Measurements from ENCODE around the gene CIZ1. TPM values are rescaled to one million over a fixed set of nuclear protein-coding genes. Genes with fewer than 3 reads are reported as not detected.
"Not testable (repeated sequence)": the region's sequence is repeated elsewhere in the genome, so short reads cannot be mapped to it uniquely, and the experiment has no call there.

CIZ1 gene, protein sequence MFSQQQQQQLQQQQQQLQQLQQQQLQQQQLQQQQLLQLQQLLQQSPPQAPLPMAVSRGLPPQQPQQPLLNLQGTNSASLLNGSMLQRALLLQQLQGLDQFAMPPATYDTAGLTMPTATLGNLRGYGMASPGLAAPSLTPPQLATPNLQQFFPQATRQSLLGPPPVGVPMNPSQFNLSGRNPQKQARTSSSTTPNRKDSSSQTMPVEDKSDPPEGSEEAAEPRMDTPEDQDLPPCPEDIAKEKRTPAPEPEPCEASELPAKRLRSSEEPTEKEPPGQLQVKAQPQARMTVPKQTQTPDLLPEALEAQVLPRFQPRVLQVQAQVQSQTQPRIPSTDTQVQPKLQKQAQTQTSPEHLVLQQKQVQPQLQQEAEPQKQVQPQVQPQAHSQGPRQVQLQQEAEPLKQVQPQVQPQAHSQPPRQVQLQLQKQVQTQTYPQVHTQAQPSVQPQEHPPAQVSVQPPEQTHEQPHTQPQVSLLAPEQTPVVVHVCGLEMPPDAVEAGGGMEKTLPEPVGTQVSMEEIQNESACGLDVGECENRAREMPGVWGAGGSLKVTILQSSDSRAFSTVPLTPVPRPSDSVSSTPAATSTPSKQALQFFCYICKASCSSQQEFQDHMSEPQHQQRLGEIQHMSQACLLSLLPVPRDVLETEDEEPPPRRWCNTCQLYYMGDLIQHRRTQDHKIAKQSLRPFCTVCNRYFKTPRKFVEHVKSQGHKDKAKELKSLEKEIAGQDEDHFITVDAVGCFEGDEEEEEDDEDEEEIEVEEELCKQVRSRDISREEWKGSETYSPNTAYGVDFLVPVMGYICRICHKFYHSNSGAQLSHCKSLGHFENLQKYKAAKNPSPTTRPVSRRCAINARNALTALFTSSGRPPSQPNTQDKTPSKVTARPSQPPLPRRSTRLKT
- polyA plus RNA-seq (ENCODE audit: insufficient read length in 4 of 4), result 100 to 1,000 TPM; 101 to 163 (median 131) TPM

DNA sequence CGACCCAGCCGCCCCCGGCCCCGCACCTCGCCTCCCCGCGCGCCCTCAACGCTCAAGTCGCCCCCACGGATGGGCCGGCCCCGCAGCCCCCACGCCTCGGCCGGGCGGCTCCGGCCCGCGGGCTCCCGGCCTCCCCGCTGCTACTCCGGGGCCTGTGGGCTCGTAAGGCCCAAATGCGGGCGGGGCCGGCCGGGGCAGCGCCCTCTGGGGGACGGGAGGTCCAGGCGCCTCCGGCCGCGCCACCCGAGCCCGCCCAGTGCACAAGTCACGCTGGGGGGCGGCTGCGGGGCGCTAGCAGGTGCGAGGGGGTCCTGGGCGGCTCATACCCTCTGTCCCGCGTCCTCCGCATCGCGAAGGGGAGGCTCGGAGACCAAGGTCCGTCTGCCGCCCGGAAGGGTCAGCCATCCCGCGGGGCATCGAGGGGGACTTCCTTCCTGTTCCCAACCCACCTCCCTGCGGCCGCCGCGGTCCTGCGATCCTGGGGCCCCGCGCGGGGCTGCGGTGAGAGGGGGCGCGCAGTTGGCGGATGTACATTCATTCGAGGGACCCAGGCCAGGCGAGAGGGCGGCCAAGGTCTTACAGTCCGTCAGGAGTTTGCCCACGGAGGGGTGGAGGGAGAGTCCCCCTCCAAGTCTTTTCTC, at the start of gene CIZ1:
Gene CIZ1 (minus strand): TSS at position 167 of the 641 bp plus-strand sequence. CDS start 715 bp downstream, outside the sequence.
- peak in 1 of 4 donors; percentile 66 for DNase-seq (ENCODE audit: low read depth in 4 of 4, low spot score in 2 of 4)

DNA sequence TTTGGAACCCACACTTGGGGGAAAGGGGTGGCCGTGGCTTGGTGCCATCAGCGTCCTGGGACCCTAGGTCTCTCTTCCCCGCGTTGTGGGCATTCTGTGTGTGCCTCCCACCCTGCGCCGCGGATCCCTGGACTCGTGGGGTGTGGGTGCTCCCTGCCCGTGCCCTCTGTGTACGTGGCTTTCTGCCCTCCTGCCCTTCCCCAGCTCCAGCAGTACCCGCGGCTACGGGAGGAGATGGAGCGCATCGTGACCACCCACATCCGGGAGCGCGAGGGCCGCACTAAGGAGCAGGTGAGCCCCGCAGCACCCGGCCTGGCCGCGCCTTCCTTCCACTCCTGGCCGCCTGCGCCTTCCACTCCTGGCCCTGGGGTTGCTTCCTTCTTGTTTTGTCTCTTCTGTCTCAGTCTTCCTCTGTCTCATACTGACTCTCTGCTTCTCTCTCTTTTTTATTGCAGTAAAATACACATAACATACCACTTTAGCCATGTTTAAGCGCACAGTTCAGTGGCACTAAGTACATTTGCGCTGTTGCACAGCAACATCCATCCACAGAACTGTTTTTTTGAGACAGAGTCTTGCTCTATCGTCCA, 42.5 kb upstream of the CIZ1 start:
- no peak for DNase-seq (ENCODE audit: low read depth in 4 of 4, low spot score in 2 of 4)

DNA sequence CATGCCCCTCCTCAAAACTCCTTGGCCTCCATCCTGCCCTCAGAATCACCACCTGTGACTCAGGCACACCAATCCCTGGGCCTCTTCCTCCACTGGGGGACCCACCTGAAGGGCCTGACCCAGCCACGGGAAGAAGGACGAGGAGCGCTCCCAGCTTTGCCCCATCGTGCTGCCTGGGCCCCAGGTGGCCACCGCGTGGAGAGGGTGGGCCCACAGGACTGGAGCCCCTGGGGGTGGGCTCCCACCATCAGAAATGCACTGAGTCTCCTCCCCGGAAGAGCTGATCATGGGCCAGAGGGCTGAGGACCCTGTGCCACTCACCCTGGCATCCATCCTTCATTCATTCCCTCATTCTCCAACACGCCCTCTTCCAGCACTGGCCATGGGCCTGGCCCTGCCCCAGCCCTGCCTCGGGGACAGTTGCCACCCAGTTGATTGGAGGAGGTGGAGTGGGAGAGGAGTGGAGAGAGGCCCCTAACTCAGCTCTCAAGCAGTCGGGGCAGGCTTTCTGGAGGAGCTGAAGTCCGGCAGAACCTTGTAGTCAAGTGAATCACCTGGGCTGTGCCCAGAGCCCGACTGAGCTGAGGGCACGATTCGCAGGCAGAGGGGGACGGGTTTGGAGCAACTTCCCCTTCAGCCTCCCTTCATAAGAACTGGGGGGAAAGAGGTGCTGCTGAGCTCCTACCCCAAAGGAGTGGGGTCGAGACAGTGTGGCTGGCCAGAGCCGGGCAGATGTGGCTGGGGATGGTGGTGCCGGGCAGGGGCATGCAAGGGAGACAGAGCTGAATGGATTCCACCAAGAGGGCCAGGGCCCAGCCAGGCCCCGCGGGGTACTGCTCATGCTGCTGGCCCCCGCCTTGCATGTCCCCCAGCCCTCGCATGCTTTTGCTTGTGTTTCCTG, 41.4 kb upstream of the CIZ1 start:
- DNase-seq (ENCODE audit: low read depth in 4 of 4, low spot score in 2 of 4), result no peak

DNA sequence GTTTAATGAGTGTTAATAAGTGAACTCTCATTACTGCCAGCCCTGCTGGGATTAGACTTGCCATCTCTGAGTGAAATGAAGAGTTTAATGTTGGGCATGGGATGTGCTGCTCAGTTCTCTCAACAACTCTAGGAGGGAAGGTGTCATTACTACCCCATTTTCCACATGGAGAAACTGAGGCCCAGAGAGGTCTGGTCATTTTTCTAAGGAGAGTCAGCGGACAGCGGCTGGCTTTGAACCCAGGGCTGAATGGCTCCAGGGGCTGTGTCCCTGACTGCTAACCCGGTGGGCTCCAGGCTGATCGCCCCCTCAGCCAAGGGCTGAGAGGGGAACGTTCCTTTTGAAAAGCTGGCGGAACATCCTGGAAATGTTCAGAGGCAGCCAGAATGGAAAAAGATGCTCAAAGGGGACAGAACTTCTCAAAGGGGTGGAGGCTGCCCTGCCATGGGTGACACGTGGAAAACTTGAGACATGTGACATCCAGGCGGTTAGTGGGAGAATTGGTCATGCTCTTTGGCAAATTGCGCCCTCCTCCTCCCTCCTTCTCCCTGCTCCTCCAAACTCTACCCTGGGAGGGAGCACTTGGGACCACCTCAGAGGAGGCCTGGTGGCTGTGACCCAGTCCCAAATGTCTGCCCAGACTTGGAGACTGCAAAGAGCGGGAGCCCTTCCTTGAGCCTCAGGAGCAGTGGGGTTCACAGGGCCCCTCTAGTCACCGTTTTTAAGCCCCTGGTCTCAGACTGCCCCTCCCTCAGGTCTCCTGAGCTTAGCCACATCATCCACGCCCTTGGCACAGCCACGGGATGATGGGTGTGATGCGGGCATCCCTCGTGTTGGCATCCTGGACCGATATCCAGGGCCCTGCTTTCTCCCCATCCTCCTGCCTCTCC, 40.5 kb upstream of the CIZ1 start:
- no peak for DNase-seq (ENCODE audit: low read depth in 4 of 4, low spot score in 2 of 4)

DNA sequence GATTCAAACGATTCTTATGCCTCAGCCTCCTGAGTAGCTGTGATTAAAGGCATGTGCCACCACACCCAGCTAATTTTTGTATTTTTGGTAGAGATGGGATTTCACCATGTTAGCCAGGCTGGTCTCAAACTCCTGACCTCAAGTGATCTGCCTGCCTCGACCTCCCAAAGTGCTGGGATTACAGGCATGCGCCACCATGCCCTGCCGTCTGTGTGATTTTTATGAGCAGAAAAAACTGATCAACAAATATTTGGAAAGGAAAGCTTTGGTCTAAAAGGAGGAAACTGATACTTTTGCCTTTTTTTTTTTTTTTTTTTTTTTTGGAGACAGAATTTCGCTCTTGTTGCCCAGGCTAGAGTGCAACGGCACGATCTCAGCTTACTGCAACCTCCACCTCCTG, 39.5 kb upstream of the CIZ1 start:
- not testable (repeated sequence) for DNase-seq (ENCODE audit: low read depth in 4 of 4, low spot score in 2 of 4)

DNA sequence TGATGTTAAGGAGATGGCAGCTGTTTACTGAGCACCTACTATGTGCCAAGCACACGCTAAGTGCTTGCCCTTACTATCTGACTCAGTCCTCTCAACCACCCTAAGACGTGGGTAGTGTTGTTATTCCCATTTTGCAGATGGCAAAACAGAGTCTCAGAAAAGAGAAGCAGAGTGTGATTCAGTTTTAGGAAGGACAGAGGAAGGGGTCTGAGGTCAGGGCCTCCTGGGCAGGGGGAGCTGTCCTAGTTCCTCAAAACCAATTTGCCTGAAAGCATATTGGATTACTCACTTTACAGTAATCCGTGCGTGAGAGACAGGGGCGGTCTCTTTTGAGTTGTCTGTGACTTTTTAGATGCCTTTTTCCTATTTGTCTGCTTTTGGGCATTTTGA, 35.0 kb upstream of the CIZ1 start:
- DNase-seq (ENCODE audit: low read depth in 4 of 4, low spot score in 2 of 4), result no peak

DNA sequence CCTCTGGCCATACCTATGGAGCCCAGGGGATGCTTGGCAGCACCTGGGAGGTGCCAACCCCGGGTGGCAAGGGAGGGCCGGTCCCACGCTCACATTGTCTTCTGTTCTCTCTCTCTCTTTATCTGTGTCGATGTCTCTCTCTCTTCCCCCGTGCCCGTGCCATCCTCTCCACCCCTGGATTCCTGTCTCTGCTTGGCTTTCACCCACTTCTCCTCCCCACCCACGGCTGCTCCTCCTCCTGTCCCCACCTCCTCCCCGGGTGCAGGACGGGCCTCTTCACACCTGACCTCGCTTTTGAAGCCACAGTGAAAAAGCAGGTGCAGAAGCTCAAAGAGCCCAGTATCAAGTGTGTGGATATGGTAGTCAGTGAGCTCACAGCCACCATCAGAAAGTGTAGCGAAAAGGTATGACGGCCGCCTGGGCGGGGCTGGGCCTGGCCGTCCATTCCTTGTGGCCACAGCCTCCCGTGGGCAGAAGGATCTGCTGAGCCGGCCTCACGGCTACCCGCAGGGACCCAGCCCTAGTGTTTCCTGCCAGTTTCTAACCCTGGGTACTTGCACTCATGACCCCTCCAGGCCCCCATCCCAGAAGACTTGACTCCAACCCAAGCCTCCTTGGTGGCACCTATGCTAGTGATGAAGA, 34.5 kb upstream of the CIZ1 start:
- no peak for DNase-seq (ENCODE audit: low read depth in 4 of 4, low spot score in 2 of 4)

DNA sequence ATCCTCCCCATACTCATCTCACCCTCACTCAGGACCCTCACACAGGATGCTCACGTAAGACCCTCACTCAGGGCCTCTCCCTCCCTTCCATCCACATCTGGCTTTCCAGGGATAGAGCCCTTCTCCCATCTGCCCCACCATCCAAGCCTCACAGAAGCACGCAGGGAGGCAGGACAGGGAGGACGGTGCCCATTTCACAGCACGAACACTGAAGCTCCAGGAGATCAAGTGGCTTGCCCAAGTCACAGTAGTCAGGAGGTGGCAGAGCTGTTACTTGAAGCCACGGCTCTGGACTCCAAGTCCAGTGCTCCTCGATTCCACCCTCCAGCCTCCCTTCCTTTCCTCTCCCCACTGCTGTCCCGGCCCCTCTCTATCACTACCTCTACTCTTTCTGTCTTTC, 33.5 kb upstream of the CIZ1 start:
- no peak for DNase-seq (ENCODE audit: low read depth in 4 of 4, low spot score in 2 of 4)

DNA sequence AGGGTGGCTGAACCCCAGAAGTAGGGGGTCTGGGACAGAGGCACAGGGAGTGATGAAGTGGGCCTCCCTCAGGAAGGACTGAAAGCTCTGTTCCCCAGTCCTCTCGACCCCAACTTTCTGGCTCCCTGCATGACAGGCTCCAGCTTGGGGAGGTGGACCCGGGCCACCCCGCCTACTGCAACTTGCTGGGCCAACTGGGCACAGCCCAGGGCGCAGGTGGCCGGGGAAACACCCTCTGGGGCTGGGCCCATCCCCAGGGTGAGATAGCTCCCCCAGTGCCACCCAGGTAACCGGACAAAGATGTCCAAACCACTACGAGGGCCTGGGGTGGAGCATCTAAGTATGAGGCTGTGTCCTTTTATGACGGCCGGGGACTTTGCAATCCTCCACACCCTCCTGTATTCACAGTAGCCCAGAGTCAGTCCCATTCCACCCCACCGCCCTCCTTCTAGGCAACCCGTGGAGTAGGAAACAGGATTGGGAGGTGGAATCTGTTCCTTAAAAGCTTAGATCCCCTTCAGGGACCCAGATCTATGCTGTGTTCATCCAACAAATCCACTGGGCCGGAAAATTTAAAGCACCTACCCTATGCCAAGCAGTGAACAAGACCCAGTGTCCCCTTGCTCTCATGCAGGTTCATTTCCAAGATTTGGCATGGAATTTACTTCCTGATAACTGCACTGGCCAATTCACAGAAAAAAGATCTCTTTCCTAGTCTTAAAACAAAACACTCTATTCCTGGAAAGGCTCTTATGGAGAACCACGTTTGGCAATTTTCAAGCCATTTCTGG, 31.7 kb upstream of the CIZ1 start:
- DNase-seq (ENCODE audit: low read depth in 4 of 4, low spot score in 2 of 4), result no peak

DNA sequence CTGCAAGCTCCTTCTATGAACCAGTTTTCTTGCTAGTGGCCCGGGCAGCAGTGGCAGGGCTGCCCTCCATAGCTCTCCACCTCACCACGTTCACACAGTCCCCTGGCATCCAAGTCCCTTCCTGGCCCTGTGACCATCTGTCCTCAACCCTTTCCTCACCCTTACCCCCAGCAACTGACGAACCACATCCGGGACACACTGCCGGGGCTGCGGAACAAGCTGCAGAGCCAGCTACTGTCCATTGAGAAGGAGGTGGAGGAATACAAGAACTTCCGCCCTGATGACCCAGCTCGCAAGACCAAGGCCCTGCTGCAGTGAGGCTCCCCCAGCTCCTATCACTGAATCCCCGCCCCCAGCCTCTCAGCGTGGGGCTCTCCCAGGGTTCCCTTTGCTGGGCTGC, 30.7 kb upstream of the CIZ1 start:
- no peak for DNase-seq (ENCODE audit: low read depth in 4 of 4, low spot score in 2 of 4)

DNA sequence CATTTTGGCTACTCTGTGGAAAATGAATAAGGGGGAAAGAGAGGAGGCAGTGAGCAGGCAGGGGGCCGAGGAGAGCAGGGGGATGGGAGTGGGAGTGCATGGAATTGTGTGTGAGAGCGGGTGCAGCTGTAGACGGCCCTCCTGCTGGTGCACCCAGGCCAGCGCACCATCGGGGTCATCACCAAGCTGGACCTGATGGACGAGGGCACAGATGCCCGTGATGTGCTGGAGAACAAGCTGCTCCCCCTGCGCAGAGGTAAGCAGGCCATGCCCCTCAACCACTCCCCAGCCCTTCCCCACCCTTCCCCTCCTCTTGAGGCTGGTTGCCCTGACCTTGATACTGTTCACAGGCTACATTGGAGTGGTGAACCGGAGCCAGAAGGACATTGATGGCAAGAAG, 28.5 kb upstream of the CIZ1 start:
- DNase-seq (ENCODE audit: low read depth in 4 of 4, low spot score in 2 of 4), result no peak

DNA sequence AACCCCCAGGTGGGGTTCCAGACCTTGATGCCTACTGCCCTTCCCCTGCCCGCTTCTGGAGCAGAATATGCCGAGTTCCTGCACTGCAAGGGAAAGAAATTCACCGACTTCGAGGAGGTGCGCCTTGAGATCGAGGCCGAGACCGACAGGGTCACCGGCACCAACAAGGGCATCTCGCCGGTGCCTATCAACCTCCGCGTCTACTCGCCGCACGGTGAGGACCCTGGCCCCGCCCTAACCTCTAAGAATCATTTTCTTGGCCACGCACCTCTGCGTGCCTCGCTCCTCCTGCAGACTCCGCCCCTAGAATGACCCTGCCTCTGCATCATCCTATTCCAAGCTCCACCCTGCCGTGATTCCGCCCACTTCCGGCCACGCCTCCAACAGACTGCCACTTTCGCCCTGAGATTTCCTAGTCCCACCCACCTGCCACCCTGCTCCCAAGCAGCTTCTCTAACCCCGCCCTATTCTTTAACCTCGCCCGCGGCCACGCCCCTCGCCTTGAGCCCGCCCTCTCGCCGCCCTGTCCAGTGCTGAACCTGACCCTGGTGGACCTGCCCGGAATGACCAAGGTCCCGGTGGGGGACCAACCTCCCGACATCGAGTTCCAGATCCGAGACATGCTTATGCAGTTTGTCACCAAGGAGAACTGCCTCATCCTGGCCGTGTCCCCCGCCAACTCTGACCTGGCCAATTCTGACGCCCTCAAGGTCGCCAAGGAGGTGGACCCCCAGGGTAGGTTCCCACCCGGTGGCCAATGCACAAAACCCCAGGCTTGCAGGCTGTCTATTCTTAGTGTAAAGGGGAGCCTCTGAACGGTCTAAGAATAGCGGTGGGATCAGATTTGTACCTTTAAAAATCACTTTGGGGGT, 27.4 kb upstream of the CIZ1 start:
- peak in 3 of 4 donors; percentile 66 to 91 (median 82) for DNase-seq (ENCODE audit: low read depth in 4 of 4, low spot score in 2 of 4)

DNA sequence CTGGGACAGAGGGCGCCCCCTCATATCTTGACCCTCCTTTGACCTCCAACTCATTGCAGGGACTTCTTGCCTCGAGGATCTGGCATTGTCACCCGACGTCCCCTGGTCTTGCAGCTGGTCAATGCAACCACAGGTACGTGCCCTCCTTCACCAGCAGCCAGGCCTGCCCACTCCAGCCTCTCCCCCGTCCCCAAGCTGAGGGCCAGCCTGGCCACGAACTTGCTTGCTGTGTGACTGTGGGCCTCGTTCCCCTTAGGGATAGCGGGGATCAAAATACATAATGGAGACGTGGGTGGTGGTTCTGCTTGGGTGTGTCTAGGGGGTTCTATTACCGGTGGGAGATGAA, 26.8 kb upstream of the CIZ1 start:
- no peak for DNase-seq (ENCODE audit: low read depth in 4 of 4, low spot score in 2 of 4)

DNA sequence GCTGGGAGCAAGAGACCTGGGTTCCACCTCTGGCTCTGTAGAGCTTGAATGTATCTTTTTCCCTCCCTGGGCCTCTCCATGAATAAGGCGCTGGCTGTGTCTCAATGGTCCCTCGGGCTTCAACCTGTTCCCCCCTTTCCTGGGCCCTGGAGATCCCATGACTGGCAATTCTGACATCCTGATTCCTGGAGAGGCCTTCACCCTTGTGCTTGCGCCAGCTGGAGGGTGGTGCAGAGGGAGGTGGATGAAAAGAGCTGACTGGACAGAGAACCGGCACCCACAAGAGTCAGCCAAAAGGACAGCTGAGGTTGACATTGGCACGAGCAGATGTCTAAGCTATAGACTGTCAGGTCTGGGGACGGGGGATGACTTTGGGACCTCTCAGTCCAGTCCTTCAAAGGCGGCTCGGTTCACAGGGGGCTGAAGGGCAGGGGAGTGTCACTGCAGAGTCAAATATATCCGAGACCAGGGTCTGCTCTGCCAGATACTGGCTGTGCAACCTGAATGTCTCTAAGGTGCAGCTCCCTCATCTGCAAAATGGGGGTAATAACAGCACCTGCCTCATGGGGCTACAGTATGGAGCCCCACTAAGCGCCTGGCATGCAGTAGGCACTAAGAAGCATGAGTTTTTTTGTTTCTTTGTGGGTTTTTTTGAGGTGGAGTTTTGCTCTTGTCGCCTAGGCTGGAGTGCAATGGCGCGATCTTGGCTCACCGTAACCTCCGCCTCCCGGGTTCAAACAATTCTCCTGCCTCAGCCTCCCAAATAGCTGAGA, 25.6 kb upstream of the CIZ1 start:
- DNase-seq (ENCODE audit: low read depth in 4 of 4, low spot score in 2 of 4), result no peak

DNA sequence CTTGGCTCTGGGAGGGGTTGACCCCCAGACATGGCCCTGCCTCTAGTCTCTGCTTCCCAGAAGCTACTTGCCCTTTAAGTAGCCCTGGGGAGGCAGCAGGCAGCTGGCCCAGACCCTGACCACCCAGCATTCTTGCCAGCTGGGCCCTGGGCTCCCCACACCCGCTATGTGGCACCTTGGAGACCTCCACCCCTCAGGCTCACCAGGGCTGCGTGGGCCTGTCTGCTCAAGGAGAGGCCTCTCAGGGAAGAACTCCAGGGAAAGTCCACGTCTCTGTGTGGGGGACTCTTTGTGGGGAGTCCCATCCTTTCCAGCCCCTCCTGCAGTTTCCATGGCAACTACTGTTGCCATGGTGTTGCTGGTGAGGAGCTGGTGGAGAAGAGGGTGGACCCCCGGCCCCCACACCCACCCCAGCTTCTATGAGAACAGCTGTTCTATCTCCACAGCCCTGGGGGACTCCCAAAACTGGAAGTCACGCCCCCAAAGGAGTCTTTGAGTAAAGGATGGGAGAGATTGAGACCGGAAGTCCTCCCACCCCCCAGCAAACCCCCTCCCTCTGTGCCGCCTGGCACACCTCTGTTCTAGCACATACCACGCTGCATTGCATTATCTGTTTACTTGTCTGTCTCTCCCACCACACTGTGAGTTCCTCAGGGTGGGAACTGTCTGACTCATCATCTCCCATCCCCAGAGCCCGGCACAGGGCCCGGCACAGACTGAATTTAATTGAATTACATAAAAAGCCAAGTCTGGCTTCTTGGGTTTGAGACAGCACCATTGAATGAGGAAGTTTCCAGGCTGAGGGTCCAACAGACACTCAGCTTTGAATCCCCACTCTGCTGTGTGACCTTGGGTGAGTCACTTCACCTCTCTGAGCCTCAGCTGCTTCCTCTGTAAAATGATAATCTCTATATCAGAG, 24.4 kb upstream of the CIZ1 start:
- no peak for DNase-seq (ENCODE audit: low read depth in 4 of 4, low spot score in 2 of 4)

All from left renal cortex interstitium (tissue), 4 donors.